ENCODE results near the gene BTBD3.

Gene BTBD3

GRCh38 chr20:11924923-11925322 lies 7.2 kb downstream of the BTBD3 start:
- no peak for DNase-seq (ENCODE audit: low read depth)
- TF ChIP-seq CTCF (IDR thresholded peaks at IDR 0.05; ENCODE audit: insufficient read depth, low read depth, low read length, missing control alignments) = no peak

DNA sequence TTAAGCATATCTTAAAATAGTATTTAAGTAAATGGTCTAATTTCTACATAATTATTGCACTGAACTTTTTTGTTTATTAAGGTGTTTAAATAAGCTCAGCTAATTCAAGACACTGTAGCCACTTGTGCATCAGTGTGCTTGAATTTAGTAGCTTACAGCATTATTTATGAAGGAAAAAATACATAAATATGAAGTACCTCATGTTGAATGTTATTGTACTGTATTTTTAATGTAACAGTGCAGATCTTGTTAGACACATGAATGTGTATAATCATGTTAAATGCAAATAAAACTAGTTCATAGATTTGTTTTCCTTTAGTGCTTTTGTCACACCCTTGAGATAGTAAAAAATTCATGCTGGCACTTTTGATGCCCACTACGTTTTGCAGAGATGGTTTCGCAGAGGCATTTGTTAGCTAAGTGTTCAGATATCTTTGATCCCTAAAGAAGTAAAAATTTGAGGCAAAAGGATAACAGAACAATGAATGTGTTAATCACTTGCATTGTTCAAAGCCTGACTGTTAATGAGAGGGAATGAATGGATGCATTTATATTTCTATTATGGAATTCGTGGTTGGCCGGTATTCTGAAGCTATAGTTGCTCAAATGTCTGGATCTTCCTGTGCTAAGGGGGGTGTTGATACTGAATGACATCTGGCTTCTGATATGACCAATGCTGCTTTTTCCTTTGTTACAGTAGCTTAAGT lies 8.8 kb downstream of the BTBD3 start:
- no peak for TF ChIP-seq CTCF (IDR thresholded peaks at IDR 0.05; ENCODE audit: insufficient read depth, low read depth, low read length, missing control alignments)
- no peak overlapping the region for H3K4me3 ChIP-seq (ENCODE audit: low read depth, low read length)
- DNase-seq (ENCODE audit: low read depth) = no peak

More at GRCh38 chr20:11924923-11925322, 7.2 kb downstream of the BTBD3 start:
- no peak overlapping the region for H3K4me3 ChIP-seq (ENCODE audit: low read depth, low read length)

DNA sequence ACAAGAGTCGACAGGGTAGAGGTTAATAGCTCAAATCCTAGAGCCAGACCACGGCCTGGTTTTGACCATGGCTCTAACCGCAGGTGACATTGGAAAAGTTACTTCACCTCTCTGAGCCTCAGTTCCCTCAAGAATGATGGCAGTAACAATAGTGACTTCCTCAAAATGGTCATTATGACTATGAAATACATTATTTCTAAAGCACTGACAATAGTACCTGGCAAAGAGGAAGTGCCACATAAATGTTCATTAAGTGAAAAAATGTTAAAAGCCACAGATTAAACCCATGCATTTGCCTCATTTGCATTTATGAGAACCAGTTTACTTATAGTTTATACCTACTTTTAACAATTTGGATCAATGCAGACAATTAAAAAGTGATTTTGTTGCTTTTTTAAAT lies 12.3 kb downstream of the BTBD3 start:
- TF ChIP-seq CTCF (IDR thresholded peaks at IDR 0.05; ENCODE audit: insufficient read depth, low read depth, low read length, missing control alignments) = no peak
- H3K4me3 ChIP-seq (ENCODE audit: low read depth, low read length) = no peak overlapping the region
- DNase-seq (ENCODE audit: low read depth) = no peak

- DNase-seq (ENCODE audit: low read depth) = no peak
- H3K4me3 ChIP-seq (ENCODE audit: low read depth, low read length) = no peak overlapping the region
- TF ChIP-seq CTCF (IDR thresholded peaks at IDR 0.05; ENCODE audit: insufficient read depth, low read depth, low read length, missing control alignments) = no peak
These were observed 17.8 kb downstream of the BTBD3 start for GRCh38 chr20:11935212-11936154.

DNA sequence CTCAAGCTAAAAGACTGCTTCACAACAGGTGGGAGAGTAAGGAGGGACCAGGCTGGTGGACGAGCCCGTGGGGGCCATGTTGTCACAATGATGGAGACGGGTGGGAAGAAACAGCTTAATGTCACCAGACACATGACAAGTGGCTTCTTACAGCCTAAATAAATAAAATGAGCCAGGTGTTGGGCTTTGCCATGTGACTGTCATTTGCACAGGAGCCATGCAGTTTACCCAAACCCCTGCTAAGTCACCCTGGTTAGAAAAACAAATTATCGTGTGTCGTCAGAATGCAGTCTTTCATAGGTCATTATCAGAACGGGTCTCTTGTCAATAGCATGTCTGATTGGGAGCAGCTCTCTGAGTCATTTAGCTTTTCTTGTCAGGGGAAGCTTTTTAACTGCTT lies 18.5 kb downstream of the BTBD3 start:
- DNase-seq (ENCODE audit: low read depth) = no peak
- H3K4me3 ChIP-seq (ENCODE audit: low read depth, low read length) = no peak overlapping the region
- no peak for TF ChIP-seq CTCF (IDR thresholded peaks at IDR 0.05; ENCODE audit: insufficient read depth, low read depth, low read length, missing control alignments)

DNA sequence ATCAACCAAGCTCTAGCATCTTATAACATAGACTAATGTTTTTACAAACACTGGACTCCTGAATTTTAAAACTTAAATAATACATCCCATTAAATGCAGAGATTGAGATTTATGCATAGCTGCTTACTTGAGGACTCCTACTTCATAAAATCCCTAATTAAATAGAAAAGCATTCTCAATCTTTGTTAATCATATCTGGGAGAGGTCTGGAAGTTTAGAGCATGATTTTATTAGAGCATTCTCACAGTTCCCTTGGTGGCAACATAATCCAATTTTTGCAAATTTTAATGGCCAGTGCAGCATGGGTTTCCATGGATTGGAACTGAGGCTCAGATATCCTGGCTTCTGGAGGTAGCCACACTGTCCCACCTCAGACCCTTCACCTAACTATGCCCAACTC lies 19.5 kb downstream of the BTBD3 start:
- H3K4me3 ChIP-seq (ENCODE audit: low read depth, low read length) = no peak overlapping the region
- no peak for DNase-seq (ENCODE audit: low read depth)
- no peak for TF ChIP-seq CTCF (IDR thresholded peaks at IDR 0.05; ENCODE audit: insufficient read depth, low read depth, low read length, missing control alignments)
